ENCODE data around the gene FRG2.
"Not testable (repeated sequence)": the region's sequence is repeated elsewhere in the genome, so short reads cannot be mapped to it uniquely, and the experiment has no call there.

The FRG2 gene

GRCh38 chr4:189983916-189984526 is 43.0 kb downstream of the FRG2 start:
- not testable (repeated sequence) for H3K27me3 Mint-ChIP-seq (ENCODE audit: low read depth); H3K36me3 Mint-ChIP-seq (ENCODE audit: low read depth); H3K4me1 Mint-ChIP-seq (ENCODE audit: low read depth); H3K9me3 Mint-ChIP-seq; H3K4me3 Mint-ChIP-seq; DNase-seq (ENCODE audit: low spot score); H3K27ac Mint-ChIP-seq

GRCh38 chr4:189981970-189982369 is 45.1 kb downstream of the FRG2 start:
- Mint-ChIP-seq H3K4me1 (ENCODE audit: low read depth) (no peaks in the 10 kb centered on the region), H3K4me3 (no peak overlapping the region), H3K27ac (no peak overlapping the region), H3K9me3 (no peaks in the 10 kb centered on the region), H3K36me3 (ENCODE audit: low read depth) (no peaks in the 10 kb centered on the region), H3K27me3 (ENCODE audit: low read depth) (peaks cover 2% of the 10 kb centered on the region)
- no peak for DNase-seq (ENCODE audit: low spot score)

GRCh38 chr4:189980292-189980691 is 46.8 kb downstream of the FRG2 start:
- H3K36me3 Mint-ChIP-seq (ENCODE audit: low read depth); H3K9me3 Mint-ChIP-seq; H3K27me3 Mint-ChIP-seq (ENCODE audit: low read depth): not testable (repeated sequence)

GRCh38 chr4:189979196-189980047 is 47.6 kb downstream of the FRG2 start:
- Mint-ChIP-seq H3K27me3 (ENCODE audit: low read depth) (peaks cover 2% of the 10 kb centered on the region), H3K4me1 (ENCODE audit: low read depth) (no peaks in the 10 kb centered on the region), H3K9me3 (no peaks in the 10 kb centered on the region), H3K36me3 (ENCODE audit: low read depth) (no peaks in the 10 kb centered on the region), H3K27ac (no peak overlapping the region), H3K4me3 (no peak overlapping the region)
- DNase-seq (ENCODE audit: low spot score), result no peak

More at GRCh38 chr4:189980292-189980691, 46.8 kb downstream of the FRG2 start:
- not testable (repeated sequence) for H3K27ac Mint-ChIP-seq; DNase-seq (ENCODE audit: low spot score); H3K4me1 Mint-ChIP-seq (ENCODE audit: low read depth); H3K4me3 Mint-ChIP-seq

Data from T-helper 2 cell treated with Interferon-gamma antibody and Interleukin-4, amounts not matched to agents 5 μg/mL and 100 μg/mL, for 36 hours (primary cell).